ENCODE measurements around the gene OR9G1.

- no peak for TF ChIP-seq CTCF (IDR thresholded peaks at IDR 0.05)
- TF ChIP-seq POLR2A (IDR thresholded peaks at IDR 0.05): no peak
- TF ChIP-seq EP300 (IDR thresholded peaks at IDR 0.05): no peak
These were observed 52.6 kb downstream of the OR9G1 start for GRCh38 chr11:56751480-56751879.
